GM21786 (cell line): ENCODE results near the gene RNF166.

Source experiments
- ATAC-seq: cut with Tn5 transposase; IDR thresholded peaks from one replicate; pipeline ENCODE4 v1.9.1; 2021; ENCODE audit not compliant: unreplicated experiment

Gene RNF166

DNA sequence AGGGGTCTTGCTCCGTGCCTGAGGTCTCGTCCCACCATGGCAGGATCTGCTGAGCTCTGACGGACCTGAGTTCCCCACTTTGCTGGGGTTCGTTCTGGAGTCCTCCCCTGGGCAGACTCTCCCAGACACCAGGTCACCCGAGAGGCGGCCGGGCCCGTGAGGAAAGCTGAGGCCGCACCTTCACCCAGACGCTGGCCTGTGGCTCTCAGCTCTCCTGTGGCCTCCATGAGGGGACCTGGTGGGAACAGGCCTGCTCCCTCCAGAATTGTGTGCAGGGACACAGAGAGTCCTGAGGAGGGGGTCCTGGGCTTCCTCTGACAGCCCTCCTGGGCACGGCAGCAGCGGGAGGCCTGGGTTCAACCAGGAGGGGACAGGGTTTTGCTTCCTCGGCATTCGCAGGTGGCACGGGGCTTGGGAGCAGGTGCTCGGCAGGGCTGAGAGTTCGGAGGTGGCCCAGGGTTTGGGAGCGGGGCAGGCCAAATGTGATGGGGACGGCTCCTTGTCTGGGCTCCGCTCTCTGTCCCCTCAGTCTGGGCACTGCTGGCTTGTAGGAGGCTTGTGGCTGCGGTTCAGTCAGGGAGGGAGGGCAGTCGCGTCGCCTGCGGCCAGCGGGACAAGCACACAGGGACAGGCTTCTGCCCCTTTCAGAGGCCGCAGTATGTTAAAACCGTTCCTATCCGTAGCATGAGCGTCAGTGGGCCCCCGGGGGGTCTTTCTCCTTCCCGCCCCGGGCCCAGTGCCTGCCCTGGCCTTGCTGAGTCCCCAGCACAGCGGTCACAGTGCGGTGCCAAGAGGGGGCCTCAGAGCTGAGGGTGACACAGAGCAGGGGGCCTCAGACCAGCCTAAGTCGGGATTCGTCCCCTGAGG, 11.8 kb downstream of the RNF166 start:
- ATAC-seq: no peak

DNA sequence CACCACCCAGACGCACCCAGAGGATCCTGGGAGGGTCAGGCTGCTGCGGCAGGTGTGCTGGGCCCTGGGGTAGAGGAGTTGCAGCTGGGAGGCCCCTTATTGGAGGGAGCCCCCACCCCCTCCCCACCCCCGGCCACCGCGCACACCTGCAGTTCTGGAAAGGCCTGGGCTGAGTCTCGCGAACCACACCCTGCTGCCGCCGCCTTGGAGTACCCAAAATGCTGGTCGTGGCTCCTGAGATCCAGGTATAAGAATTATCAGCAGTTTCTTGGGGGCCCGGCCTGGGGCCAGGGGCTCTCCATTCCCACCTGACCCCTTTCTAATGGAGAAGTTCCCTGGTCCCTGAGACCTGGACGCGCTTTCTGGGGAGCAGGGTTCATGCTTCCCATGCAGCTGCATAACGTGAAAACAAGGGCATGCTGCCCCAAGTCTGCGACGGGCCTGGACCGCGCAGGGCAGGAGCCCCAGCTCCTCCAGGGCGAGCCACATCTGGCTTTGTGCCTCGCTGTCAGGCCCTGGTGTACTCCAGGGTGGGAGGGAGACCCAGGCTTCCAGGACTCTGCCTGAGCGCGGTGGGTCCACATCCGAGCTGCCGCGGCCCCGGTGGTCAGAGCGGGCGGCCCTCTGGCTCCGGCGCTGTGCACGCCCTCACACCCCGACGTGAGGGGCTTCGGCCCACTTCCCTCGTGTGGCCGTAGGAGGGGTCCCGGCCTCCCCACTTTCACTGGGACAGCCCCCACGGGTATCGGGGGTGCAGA, 12.6 kb downstream of the RNF166 start:
- no peak for ATAC-seq

DNA sequence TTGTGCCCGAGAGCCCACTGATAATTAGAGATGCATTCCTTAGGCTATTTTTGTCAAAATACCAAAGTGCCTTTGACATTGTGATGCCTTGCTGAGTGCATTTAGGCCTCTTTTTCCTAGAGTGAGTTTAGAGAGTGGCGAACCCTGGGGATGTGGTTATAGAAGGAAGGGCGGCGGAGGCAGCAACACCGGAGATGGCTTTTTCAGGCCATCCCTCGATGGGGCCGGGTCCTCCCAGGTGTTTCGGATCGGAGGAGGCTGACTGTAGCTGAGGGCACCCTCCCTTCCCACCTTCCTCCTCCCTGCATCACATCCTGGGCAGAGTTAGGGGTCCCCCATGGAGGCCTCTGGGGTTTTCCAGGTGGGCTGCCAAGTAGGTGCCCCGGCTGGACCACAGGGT, 13.3 kb downstream of the RNF166 start:
- ATAC-seq: no peak

DNA sequence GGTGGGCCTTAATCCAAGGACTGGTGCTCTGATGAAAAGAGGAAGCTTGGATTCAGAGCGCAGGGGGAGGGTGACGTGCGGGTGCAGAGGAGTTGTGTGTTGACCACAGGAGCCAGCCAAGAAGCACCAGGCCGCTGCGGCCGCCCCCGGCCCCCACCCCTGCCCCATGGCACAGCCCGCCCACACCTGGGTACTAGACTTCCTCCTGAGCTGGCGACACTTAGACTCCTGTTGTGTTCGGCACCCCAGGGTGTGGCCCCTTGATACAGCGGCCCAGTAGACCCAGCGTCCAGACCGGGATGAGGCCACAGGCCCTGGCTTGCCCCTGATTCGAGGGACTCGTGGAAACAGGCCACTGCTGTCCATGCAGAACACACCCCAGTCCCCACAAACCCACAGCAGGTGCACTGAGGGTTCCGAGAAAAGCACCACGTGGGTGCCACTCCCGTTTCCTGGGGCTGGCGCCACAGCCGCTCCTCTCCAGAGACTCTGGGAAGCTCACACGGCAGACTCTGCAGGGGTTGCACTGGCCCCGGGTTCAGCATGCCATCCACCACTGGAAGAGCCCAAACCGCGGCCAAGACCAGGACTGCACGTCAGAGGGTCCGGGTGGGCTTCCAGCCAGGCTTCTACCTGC, 14.2 kb downstream of the RNF166 start:
- no peak for ATAC-seq

DNA sequence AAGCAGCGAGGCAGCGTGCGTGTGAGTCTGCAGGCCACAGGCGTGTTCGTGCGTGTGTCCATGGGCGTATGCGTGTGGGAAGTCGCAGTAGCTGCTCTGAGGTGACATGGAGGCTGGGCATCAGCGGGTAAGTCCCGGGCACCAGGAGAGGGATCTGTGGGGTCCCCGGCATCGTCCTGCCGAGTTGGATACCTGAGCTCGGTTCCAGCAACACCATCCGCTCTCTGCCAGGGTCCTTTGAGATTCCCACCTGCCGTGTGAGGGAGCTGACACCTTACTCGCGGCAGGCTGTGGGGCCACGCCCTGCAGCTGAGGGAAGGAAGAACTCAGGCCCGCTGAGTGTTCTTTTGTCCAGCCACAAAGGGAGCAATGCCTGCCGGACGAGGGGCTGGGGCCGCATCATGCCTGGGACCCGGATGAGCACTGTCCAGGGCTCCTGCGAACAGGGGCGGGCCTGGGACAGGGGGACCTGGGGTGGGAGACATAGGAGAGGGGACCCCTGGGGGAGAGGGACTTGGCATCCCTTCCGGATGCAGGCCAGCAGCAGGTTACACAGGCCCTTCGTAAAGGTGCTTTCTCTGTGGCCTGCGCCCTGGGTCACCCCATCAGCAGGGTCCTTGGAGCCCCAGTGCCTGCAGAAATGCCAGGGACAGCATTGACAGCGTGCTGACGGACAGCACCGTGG, 14.9 kb downstream of the RNF166 start:
- ATAC-seq: no peak

DNA sequence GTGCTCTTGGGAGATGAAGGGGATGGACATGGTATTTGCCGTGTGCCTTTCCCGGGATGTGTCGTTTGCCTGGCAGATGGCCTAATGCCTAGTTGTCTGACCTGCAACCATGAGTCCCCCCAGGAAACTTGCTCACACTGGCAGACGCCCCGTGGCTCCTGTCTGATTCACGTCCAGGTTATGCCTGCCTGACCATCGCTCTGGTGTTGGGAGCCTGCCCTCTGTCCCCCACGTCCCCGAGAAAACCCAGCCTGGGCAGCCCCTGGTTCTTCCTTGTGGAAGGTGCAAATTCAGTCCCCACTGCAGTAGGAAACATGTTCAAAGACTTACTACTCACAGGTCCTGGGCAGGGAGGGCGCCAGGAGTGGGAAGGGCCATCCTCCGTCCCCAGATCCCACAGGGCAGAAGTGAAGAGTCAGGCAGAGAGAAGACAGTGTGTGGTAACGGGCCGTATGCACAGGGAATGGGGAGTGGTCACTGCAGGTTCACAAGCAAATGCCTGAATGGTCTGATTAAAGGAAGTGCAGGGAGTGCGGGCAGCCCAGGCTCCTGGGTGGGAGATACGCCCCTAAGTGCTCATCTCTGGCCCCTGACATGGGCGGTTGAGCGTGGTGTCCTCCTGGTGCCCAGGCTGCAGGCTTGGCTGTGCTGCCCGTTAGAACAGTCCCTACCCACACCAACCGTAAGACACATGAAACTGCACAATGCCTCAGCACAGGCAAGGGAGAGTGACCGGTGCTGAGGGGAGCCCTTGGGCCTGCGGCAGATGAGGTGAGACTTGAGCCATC, 15.7 kb downstream of the RNF166 start:
- ATAC-seq: no peak

DNA sequence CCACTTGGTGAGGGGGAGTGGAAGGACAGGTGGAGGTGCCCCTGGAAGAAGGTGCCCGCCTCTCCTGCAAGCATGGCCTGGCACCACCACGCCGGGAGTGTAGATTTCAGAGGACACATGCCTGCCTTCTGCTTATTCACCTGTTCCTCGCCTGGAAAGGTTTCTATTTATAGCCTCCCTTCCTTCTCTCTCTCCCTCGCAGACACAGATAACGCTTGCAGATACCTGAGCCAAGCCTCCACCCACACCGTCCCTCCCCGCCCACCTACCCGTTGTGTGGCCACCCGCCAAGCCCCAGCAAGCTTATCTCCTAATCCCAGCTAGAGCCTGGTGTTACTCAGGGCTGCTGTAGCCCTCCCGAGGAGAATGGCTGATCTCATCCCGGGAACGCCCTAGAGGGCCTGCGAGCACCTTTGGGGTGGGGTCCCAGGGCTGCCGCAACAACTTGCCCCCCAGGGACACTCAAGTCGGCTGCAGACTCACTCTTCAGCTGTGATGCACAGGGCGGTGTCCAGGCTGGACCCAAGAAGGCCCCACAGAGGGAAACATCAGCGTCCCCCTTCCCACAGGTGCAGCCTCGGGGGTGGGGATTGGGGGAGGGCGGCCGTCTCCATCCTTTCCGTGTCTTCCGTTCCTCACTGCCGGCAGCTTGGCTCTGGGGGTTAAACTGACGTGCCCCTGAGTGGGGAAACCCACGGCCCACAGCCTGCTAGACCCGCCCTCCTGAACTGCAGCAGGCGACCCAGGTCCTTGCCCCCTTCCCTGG, 18.0 kb downstream of the RNF166 start:
- no peak for ATAC-seq

DNA sequence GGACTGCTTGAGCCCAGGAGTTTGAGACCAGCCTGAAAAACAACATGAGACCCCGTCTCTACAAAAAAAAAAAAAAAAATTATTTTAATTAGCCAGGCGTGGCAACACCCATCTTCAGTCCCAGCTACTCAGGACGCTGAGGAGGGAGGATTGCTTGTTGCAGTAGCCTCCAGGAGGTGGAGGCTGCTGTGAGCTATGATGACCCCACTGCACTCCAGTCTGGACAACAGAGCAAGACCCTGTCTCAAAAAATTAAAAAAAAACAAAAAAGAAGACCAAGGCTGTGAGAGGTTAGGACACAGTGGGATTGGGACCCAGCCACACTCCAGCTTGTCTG, 18.6 kb downstream of the RNF166 start:
- ATAC-seq: no peak

DNA sequence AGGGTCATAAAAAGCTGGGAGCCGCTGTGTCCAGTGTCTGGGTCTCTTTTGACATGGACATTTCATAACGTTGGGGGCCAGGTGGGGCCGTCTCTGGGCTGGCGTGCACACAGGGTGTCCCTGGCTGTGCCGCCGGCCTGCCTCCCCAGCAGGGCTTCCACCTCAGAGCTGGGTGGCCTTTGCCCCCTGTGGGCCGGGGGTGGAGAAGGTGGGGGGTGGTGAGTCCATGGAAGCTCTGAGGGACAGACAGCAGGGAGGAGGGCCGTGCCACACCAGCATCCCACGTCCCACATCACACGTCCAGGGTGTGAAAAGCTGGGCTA, 19.0 kb downstream of the RNF166 start:
- ATAC-seq: no peak

DNA sequence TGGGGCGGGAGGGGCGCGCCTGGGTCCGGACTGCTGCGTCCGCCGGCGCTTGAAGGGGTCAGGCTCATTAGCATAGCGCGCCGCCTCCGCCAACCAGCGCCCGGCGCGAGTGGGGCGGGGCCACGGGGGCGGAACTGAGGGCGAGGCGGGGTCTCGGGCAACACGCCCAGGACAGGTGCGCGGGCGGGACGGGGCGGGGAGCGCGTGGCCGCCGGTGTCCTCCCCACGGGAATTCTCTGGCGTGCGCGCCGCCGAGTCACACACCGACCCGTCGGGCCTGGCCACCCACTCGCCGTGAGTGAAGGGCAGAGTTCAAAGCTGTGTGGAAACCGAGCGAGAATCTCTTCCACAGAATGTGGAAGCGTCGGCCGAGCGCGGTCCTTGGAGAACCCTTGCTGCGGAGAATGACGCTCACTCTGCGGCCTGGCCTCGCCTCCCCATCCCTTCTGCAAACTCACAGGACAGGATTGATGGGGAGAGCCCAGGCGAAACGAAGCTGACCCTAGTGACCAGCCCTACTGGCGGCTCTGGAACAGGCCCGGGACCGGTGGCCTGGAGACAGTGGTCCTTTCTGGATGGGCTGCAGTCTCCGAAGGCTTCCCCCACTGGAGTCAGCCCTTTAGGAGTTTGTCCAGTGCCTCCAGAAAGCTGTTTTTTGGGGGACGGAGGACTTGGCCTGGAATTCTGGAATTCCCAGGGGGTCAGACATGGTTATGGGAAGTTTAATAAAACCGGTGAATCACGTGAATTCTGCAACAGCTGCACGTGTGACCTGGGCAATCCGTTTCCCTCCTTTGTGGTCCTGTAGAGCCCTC, 19.6 kb downstream of the RNF166 start, which contains the start of gene SNAI3:
Gene SNAI3, minus strand, starts transcription at position 69 of the 815 bp plus-strand sequence. CDS start 101 bp downstream, outside the sequence.
- ATAC-seq: peak; percentile 50

DNA sequence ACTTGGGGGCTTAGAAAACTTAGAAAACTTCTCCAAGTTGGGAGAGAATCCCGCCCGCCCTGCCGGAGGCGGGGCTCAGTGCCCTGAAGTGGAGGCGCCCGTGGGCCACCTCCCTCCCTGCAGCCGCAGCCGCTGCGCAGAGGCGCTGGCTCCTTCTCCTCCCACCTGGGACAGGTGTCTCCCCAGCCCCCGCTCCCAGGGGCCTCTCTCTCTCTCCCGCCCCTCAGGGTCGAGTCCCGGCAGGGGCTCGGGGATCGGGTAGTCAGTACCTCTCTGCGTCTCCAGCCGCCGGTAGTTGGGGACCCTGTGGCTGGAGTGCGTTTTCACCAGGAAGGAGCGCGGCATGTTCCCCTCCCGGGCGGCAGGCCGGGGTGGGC, 20.2 kb downstream of the RNF166 start:
- peak; percentile 12 for ATAC-seq

DNA sequence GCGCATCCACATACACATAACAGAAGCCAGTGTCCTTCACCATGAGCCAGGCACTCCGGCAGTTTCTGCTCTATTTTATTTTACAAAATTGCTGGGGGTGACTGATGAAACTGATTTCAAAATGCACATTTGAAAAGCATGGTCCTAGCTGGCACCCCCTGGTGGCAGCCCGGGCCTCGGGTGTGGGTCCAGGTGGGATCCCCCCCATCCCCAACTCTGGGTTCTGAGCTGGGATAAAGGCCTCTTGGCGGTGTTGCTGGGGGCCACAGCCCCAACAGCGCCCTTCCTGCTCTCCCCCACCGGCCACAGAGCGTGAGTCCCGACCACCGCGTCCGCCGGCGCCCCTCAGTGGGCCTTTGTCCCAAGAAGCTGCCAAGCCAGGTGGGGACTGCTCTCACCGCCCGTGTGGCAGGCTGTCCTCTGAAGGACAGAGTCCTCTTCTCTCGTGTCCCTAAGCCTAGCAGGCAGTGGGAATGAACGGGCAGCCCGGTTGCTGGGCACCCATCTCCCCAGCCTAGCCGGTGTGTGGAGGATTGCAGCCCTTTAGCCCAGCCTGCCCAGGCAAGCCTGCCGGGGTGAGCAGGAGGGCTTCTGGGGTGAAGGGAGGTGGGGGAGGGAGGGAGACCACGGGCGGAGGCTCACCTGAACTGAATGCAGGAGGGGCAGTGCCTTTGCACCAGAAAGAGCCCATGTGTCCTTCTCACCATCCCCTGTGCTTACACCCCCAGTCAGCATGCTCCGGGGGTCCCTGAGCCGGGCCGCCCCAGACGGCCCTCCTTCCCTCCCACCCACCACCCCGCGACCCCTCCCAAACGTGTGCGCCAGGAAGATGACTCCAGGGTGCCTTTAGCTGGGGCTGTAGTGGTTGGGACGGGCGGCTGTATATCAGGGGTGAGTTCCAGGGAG, 20.8 kb downstream of the RNF166 start:
- ATAC-seq: no peak

DNA sequence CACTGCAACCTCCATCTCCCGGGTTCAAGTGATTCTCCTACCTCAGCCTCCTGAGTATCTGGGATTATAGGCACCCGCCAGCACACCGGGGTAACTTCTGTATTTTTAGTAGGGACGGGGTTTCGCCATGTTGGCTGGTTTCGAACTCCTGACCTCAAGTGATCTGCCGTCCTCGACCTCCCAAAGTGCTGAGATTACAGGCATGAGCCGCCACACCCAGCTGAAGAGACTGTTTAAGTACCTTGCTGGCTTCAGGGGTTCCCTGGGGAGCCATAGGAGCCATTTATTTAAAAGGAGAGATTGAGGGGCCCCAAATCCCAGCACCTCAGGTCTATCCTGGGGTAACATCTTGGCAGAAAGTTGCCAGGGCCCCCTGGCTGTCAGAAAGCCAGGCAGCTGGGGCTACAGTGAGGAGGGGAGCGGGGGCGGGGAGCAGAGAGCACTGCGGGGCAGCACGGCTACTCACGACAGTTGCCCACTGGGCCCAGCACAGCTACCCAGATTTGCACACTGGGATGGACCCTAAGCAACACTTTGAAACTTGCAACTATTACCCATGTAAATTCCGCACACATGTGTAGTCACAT, 21.5 kb downstream of the RNF166 start:
- no peak for ATAC-seq

DNA sequence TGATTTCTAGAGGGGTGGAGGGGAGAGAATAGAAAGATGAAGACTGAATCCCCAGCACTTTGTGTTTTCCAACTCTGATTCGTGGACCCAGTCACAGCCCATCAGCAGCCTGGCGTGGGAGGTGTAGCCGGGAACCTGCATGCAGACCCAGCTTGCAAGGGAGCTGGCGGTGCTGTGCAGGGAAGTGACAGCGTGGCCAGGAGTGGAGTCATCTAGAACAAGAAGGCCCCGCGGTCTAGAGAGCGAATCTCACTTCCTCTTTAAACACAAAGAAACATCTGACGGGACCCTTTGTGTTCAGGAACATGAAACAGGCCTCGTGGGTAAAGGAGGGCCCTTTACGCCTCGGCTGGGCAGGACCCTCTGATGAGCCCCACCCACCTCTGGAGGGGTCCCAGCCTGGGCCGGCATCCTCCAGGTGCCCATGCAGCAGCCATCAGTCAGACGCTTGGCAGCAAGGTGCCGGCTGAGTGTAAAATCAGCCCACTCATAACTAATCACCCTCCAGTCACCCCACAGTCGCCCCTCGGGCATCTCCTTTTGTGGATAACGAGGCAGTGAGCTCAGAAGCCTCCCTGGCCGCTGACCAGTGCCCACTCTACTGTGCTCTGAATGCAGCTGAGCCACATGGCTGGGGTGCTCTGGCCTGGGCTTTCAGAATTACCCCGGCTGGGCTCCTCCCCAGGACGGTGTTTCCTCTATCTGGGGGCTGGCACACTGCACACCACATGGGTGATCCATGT, 24.3 kb downstream of the RNF166 start:
- peak; percentile 73 for ATAC-seq

DNA sequence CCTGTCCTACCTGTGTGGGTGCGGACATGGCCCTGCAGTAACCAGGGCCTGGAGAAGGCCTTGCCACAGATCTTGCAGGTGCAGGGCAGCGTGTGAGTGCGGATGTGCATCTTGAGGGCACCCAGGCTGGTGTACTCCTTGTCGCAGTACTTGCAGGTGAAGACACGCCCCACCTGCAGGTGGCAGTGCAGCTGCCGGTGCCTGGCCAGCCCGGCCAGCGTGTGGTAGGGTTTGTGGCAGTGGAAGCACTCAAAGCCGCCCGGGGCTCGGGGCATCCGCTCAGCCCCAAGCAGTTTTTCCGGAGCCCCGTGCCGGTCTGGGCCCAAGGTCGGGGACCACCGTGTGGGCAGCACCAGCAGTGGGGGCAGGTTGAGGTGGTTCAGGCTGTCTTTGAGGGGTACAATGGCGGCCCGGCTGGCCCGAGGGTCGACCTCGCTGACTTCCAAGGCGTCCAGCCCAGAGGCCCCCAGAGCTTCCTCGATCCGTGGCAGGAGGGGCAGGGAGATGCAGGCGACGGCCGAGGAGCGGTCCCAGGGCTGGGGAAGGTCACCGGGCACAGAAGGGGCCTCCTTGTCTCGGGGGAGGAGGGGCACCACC, 25.0 kb downstream of the RNF166 start:
- no peak for ATAC-seq

DNA sequence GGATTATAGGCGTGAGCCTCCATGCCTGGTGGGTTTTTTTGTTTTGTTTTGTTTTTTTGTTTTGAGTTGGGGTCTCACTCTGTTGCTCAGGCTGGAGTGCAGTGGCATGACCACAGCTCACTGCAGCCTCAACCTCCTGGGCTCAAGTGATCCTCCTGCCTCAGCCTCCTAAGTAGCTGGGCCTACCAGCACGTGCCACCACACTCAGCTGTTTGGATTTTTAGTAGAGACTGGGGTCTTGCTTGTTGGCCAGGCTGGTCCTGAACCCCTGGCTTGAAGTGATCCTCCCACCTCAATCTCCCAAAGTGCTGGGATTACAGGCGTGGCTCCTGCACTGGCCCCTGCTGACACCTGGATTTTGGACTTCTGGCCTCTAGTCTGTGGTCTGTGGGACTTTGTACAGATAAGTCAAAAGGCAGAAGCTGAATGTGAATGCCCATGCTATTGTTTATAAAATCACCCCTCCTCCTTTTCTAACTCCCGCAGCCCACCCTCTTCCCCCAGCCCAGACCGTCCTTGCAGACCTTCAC, 25.6 kb downstream of the RNF166 start:
- ATAC-seq: no peak
